Measurements from ENCODE around the gene PDE4D.

Gene PDE4D

GRCh38 chr5:58940446-58940845 is 953.1 kb downstream of the PDE4D start:
- Histone ChIP-seq H3K36me3 (no peaks in the 10 kb centered on the region), H3K9me3 (ENCODE audit: severe bottlenecking) (no peaks in the 10 kb centered on the region), H3K27ac (no peak overlapping the region), H3K27me3 (ENCODE audit: insufficient read depth, low read depth, severe bottlenecking) (no peaks in the 10 kb centered on the region), H3K4me3 (ENCODE audit: low read depth, low read length) (no peak overlapping the region)
- no peak for TF ChIP-seq CTCF (IDR thresholded peaks at IDR 0.05; ENCODE audit: low read depth, low read length)
- DNase-seq: no peak

- Histone ChIP-seq H3K27me3 (ENCODE audit: insufficient read depth, low read depth, severe bottlenecking) (no peaks in the 10 kb centered on the region), H3K27ac (no peak overlapping the region), H3K9me3 (ENCODE audit: severe bottlenecking) (no peaks in the 10 kb centered on the region), H3K36me3 (no peaks in the 10 kb centered on the region), H3K4me3 (ENCODE audit: low read depth, low read length) (no peak overlapping the region)
- TF ChIP-seq CTCF (IDR thresholded peaks at IDR 0.05; ENCODE audit: low read depth, low read length): no peak
- DNase-seq: no peak
Observed at GRCh38 chr5:58939664-58940063, 953.9 kb downstream of the PDE4D start.

GRCh38 chr5:58938563-58939424 is 954.7 kb downstream of the PDE4D start:
- Histone ChIP-seq H3K36me3 (no peaks in the 10 kb centered on the region), H3K4me3 (ENCODE audit: low read depth, low read length) (no peak overlapping the region), H3K27ac (no peak overlapping the region), H3K27me3 (ENCODE audit: insufficient read depth, low read depth, severe bottlenecking) (no peaks in the 10 kb centered on the region), H3K9me3 (ENCODE audit: severe bottlenecking) (no peaks in the 10 kb centered on the region)
- DNase-seq: no peak
- no peak for TF ChIP-seq CTCF (IDR thresholded peaks at IDR 0.05; ENCODE audit: low read depth, low read length)

- no peak for TF ChIP-seq CTCF (IDR thresholded peaks at IDR 0.05; ENCODE audit: low read depth, low read length)
- Histone ChIP-seq H3K27me3 (ENCODE audit: insufficient read depth, low read depth, severe bottlenecking) (no peaks in the 10 kb centered on the region), H3K9me3 (ENCODE audit: severe bottlenecking) (no peaks in the 10 kb centered on the region), H3K27ac (no peak overlapping the region), H3K4me3 (ENCODE audit: low read depth, low read length) (no peak overlapping the region), H3K36me3 (no peaks in the 10 kb centered on the region)
- no peak for DNase-seq
Observed at GRCh38 chr5:58937031-58937681, 956.4 kb downstream of the PDE4D start.

GRCh38 chr5:58934629-58935097 is 958.9 kb downstream of the PDE4D start:
- H3K4me3 ChIP-seq (ENCODE audit: low read depth, low read length): no peak overlapping the region
- no peaks in the 10 kb centered on the region for H3K36me3 ChIP-seq
- DNase-seq: no peak
- no peaks in the 10 kb centered on the region for H3K9me3 ChIP-seq (ENCODE audit: severe bottlenecking)
- H3K27me3 ChIP-seq (ENCODE audit: insufficient read depth, low read depth, severe bottlenecking): no peaks in the 10 kb centered on the region
- no peak for TF ChIP-seq CTCF (IDR thresholded peaks at IDR 0.05; ENCODE audit: low read depth, low read length)
- no peak overlapping the region for H3K27ac ChIP-seq
